OCI-LY3 (cell line): ENCODE measurements around the gene BEST1.

Experiments used
- CTCF ChIP-seq: fragments of 200-600, 300-600 bp; sonication (generic); IDR thresholded peaks from 2 replicates; pipeline ENCODE4 v1.5.1; 2014; ENCODE audit warnings: antibody characterized with exemption, low read length, low read depth
- EZH2phosphoT487 ChIP-seq: fragments of 200-600 bp; shearing (Covaris generic); IDR thresholded peaks from 2 replicates; pipeline ENCODE4 v1.6.1; 2018; ENCODE audit warnings: antibody characterized with exemption, mixed run types, low read depth

GRCh38 chr11:61969838-61970662, 19.9 kb downstream of the BEST1 start:
- no peak for TF ChIP-seq CTCF
- TF ChIP-seq EZH2phosphoT487: no peak
